ENCODE measurements around the gene RCVRN. TPM values are rescaled to one million over a fixed set of nuclear protein-coding genes. Genes with fewer than 3 reads are reported as not detected.

The RCVRN gene
- total RNA-seq, 1 donor from 2014 or later: 0.38 TPM

DNA sequence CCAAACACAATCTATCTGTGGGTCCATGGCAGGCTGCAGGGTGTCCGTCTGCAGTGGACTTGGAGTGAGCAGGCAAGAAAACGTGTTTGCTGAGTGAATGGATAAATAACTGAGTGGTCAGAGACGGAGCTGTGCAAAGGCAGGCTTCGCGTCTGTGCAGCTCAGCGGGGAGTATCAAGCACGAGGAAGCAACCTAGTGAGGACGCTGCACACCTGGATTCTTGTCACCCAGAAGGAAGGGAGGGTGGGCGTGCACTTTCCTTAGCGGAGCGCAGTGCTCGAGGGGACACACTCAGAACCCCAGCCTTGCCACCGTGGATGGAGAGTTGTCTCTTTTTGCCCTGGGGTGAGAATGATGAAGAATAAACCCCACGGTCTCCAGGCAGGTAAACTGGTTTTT lies 1.5 kb upstream of the RCVRN start:
- intact Hi-C loops (cut with micrococcal nuclease): loop anchor here (1.0 kb wide), 1 partner anchor 712 kb away; no protein-coding TSS in a partner anchor
- H3K27me3 Mint-ChIP-seq: peaks cover 5% of the 10 kb centered on the region
- H3K27ac Mint-ChIP-seq: no peak overlapping the region
- TF ChIP-seq, protein P1, sequence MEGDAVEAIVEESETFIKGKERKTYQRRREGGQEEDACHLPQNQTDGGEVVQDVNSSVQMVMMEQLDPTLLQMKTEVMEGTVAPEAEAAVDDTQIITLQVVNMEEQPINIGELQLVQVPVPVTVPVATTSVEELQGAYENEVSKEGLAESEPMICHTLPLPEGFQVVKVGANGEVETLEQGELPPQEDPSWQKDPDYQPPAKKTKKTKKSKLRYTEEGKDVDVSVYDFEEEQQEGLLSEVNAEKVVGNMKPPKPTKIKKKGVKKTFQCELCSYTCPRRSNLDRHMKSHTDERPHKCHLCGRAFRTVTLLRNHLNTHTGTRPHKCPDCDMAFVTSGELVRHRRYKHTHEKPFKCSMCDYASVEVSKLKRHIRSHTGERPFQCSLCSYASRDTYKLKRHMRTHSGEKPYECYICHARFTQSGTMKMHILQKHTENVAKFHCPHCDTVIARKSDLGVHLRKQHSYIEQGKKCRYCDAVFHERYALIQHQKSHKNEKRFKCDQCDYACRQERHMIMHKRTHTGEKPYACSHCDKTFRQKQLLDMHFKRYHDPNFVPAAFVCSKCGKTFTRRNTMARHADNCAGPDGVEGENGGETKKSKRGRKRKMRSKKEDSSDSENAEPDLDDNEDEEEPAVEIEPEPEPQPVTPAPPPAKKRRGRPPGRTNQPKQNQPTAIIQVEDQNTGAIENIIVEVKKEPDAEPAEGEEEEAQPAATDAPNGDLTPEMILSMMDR (IDR thresholded peaks at IDR 0.05): no peak
- DNase-seq: no peak
- H3K9me3 Mint-ChIP-seq: no peaks in the 10 kb centered on the region
- ChIA-PET POLR2A (no interaction called here), CTCF (no interaction called here)
- no peaks in the 10 kb centered on the region for H3K36me3 Mint-ChIP-seq (ENCODE audit: low read depth)
- H3K4me3 Mint-ChIP-seq: no peak overlapping the region
- no peaks in the 10 kb centered on the region for H3K4me1 Mint-ChIP-seq
- ATAC-seq (ENCODE audit: low read depth): no peak

DNA sequence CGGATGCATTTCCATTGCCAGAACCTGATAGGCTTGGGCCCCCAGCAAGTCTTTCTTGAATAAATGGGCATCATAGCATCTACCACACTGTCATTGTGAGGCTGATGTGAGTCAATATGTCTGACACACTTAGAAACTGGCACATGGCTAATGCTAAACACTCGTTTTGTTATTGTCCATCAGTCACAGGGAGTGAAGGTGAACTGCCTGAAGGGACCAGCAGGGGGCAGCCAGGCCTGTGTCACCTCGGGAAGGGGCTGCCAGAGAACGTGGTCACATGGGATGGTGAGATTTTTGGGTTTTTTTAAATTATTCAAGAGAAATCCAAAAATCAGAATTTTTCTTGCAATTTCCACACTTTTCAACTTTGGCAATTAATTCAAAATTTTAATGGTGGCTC lies 831 bp upstream of the RCVRN start:
- ATAC-seq (ENCODE audit: low read depth) (no peak), DNase-seq (no peak)
- H3K27me3 Mint-ChIP-seq: peaks cover 5% of the 10 kb centered on the region
- TF ChIP-seq, protein P1 (IDR thresholded peaks at IDR 0.05): no peak
- no peaks in the 10 kb centered on the region for H3K4me1 Mint-ChIP-seq
- intact Hi-C loops (cut with micrococcal nuclease): loop anchor here (1.0 kb wide), 1 partner anchor 712 kb away; no protein-coding TSS in a partner anchor
- no peak overlapping the region for H3K4me3 Mint-ChIP-seq
- no peak overlapping the region for H3K27ac Mint-ChIP-seq
- H3K9me3 Mint-ChIP-seq: no peaks in the 10 kb centered on the region
- no peaks in the 10 kb centered on the region for H3K36me3 Mint-ChIP-seq (ENCODE audit: low read depth)
- ChIA-PET CTCF (no interaction called here), POLR2A (no interaction called here)

DNA sequence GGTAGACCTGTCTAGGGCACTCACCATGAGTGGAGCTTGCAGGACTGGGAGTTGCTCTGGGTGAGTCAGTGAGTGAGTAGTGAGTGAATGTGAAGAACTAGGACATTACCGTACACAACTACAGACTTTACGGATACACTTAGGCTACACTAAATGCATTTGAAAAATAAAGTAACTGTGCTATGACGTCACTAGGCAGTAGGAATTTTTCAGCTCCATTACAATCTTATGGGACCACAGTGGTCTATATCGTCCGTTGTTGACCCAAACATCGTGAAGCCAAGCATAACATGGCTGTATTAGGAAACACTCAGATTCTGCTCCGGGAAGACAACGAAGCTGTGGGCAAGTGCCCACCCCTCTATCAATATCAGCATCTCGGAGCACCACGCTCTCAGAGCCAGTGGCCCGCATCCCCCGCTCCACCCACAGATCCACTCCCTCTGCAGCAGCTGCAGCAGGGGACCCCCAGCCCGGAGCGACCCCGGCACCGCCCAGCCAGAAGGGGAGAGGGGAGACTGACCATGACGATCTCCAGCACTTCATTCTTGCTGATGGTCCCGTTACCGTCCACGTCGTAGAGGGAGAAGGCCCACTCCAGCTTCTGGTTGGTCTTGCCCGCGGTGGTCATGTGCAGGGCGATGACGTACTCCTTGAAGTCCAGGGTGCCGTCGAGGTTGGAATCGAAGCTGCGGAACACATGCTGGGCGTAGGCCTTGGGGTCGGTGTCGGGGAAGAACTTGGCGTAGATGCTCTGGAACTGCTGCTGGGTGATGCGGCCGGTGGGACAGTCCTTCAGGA lies 594 bp downstream of the RCVRN start:
- intact Hi-C loops (cut with micrococcal nuclease): no loop called here
- TF ChIP-seq, protein P1 (IDR thresholded peaks at IDR 0.05): no peak
- no peak for DNase-seq
- Mint-ChIP-seq H3K36me3 (ENCODE audit: low read depth) (no peaks in the 10 kb centered on the region), H3K4me3 (no peak overlapping the region), H3K9me3 (no peaks in the 10 kb centered on the region), H3K27me3 (peaks cover 14% of the 10 kb centered on the region), H3K4me1 (no peaks in the 10 kb centered on the region), H3K27ac (no peak overlapping the region)
- no peak for ATAC-seq (ENCODE audit: low read depth)
- CTCF ChIA-PET: no interaction called here
- POLR2A ChIA-PET: no interaction called here

DNA sequence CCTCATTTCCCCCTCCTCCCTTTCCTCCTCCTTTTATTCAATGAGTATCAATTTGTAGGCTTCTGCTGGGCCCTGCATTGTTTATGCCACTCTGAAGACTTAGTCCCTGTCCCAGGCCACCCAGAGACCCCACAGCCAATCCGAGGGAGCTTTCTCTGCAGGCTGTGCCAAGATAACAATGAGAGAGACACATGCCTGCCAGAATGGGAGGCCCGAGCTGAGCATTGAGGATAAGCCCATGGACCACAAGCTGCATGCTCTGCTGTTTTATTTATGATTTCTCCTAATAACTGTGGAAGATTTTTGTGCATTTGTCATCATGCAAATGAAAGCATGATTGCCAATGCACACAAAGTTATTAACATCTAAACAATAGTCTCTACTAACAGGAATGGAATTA lies 3.0 kb downstream of the RCVRN start:
- ATAC-seq (ENCODE audit: low read depth) (no peak), DNase-seq (no peak)
- TF ChIP-seq, protein P1 (IDR thresholded peaks at IDR 0.05): no peak
- H3K27me3 Mint-ChIP-seq: peaks cover 14% of the 10 kb centered on the region
- no peaks in the 10 kb centered on the region for H3K36me3 Mint-ChIP-seq (ENCODE audit: low read depth)
- H3K27ac Mint-ChIP-seq: no peak overlapping the region
- CTCF ChIA-PET: no interaction called here
- POLR2A ChIA-PET: no interaction called here
- H3K4me1 Mint-ChIP-seq: no peaks in the 10 kb centered on the region
- no peaks in the 10 kb centered on the region for H3K9me3 Mint-ChIP-seq
- intact Hi-C loops (cut with micrococcal nuclease): no loop called here
- no peak overlapping the region for H3K4me3 Mint-ChIP-seq

DNA sequence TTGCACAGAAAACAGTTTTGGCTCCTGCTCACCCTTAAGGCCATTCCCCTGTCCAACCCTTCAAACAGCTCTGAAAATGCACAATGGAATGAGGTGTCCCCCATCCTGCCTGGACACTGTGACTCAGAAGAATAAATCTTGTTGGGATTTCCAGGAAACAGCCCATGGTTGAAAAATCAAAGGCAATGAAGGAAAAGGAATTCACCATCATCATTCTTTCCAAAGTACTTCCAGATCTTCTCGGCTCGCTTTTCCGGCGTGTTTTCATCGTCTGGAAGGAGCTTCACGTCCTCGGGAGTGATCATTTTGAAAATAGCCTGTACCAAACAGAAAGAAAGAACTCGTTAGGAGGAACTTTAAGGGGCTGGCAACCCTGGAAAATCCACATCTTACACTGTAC lies 4.3 kb downstream of the RCVRN start:
- H3K4me3 Mint-ChIP-seq: no peak overlapping the region
- H3K9me3 Mint-ChIP-seq: no peaks in the 10 kb centered on the region
- no peak overlapping the region for H3K27ac Mint-ChIP-seq
- POLR2A ChIA-PET: no interaction called here
- no peak for DNase-seq
- intact Hi-C loops (cut with micrococcal nuclease): no loop called here
- TF ChIP-seq, protein P1 (IDR thresholded peaks at IDR 0.05): no peak
- CTCF ChIA-PET: no interaction called here
- H3K4me1 Mint-ChIP-seq: no peaks in the 10 kb centered on the region
- ATAC-seq (ENCODE audit: low read depth): no peak
- H3K36me3 Mint-ChIP-seq (ENCODE audit: low read depth): no peaks in the 10 kb centered on the region
- H3K27me3 Mint-ChIP-seq: peaks cover 20% of the 10 kb centered on the region

All from activated B cell treated with CpG ODN at 0.5 μM for 24 hours (primary cell).